GM08714 (cell line): ENCODE data around the gene STK33.

Experiments used
- H3K4me3 ChIP-seq: fragments of 200-500 bp; sonication (Bioruptor generic); 2 replicates; pipeline ENCODE4 v1.5.1; 2014; ENCODE audit warnings: mild to moderate bottlenecking, low read length, inconsistent platforms
- ZNF274 ChIP-seq: IDR thresholded peaks from 2 replicates; pipeline ENCODE4 v1.6.1; 2012; ENCODE audit warnings: mild to moderate bottlenecking, low read depth, low read length

Gene STK33

GRCh38 chr11:8341996-8342395, 252.0 kb downstream of the STK33 start:
- no peak overlapping the region for H3K4me3 ChIP-seq
- no peak for TF ChIP-seq ZNF274
